Activated naive CD8-positive, alpha-beta T cell treated with anti-CD3 and anti-CD28 coated beads, Interleukin-2, amount 10 ng/mL, durations not matched to agents 7 days and 5 days (primary cell): ENCODE measurements around the gene RHEB. TPM values are rescaled to one million over a fixed set of nuclear protein-coding genes. Genes with fewer than 3 reads are reported as not detected.
"Not testable (repeated sequence)": the region's sequence is repeated elsewhere in the genome, so short reads cannot be mapped to it uniquely, and the experiment has no call there.

ENCODE experiments used
- ATAC-seq: fragments of 150-1000 bp; cut with Tn5 transposase; one replicate; pipeline ENCODE4 v1.10.0; 2021; ENCODE audit warnings: low read depth, moderate library complexity
- POLR2A ChIA-PET: fragments of 350-600 bp; sonication (Branson Sonifier 250); formaldehyde crosslinking; loops from one replicate; lab custom pipeline; 2021; ENCODE audit warnings: antibody characterized with exemption; lab: Charles Lee
- DNase-seq: peaks from one replicate; pipeline ENCODE4 v3.0.0; 2021
- H3K27ac Mint-ChIP-seq: one replicate; pipeline ENCODE4 v1.8.0; 2022; ENCODE audit warnings: mild to moderate bottlenecking, mixed read lengths
- H3K27me3 Mint-ChIP-seq: one replicate; pipeline ENCODE4 v1.8.0; 2022; ENCODE audit warnings: mild to moderate bottlenecking, moderate library complexity, mixed read lengths
- H3K36me3 Mint-ChIP-seq: one replicate; pipeline ENCODE4 v1.8.0; 2021; ENCODE audit warnings: mild to moderate bottlenecking, mixed read lengths
- H3K4me1 Mint-ChIP-seq: one replicate; pipeline ENCODE4 v1.8.0; 2021; ENCODE audit warnings: mixed read lengths
- H3K4me3 Mint-ChIP-seq: one replicate; pipeline ENCODE4 v1.8.0; 2022; ENCODE audit warnings: mild to moderate bottlenecking, moderate library complexity, mixed read lengths
- H3K9me3 Mint-ChIP-seq: one replicate; pipeline ENCODE4 v1.8.0; 2021; ENCODE audit warnings: mixed read lengths
- total RNA-seq, 2 experiments: library from RNA; stranded (reverse); gene quantifications; one replicate each; pipeline ENCODE4 v1.2.3, GENCODE V29; 2021

Gene RHEB
- total RNA-seq, 2 experiments from 2014 or later: 73.0 to 78.9 TPM

DNA sequence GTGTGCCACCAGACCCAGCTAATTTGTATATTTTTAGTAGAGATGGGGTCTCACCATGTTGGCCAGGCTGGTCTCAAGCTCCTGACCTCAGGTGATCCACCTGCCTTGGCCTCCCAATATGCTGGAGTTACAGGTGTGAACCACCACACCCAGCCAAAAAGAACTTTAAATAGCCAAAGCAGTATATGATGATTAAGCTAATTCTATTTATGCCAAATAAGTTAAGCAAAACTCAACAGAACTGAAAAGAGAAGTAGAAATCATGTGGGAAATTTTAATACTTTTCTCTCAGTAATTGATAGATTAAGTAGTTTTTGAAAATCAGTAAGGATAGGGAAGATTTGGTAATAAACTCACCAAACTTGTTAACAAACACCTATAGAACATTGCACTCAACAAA is 24.5 kb upstream of the RHEB start:
- no peak for ATAC-seq
- no peak for DNase-seq
- no peaks in the 10 kb centered on the region for H3K9me3 Mint-ChIP-seq
- H3K27ac Mint-ChIP-seq: no peak overlapping the region
- H3K4me1 Mint-ChIP-seq: peaks cover 4% of the 10 kb centered on the region
- POLR2A ChIA-PET: no interaction called here
- no peak overlapping the region for H3K4me3 Mint-ChIP-seq
- H3K27me3 Mint-ChIP-seq: peaks cover 47% of the 10 kb centered on the region
- H3K36me3 Mint-ChIP-seq: no peaks in the 10 kb centered on the region

DNA sequence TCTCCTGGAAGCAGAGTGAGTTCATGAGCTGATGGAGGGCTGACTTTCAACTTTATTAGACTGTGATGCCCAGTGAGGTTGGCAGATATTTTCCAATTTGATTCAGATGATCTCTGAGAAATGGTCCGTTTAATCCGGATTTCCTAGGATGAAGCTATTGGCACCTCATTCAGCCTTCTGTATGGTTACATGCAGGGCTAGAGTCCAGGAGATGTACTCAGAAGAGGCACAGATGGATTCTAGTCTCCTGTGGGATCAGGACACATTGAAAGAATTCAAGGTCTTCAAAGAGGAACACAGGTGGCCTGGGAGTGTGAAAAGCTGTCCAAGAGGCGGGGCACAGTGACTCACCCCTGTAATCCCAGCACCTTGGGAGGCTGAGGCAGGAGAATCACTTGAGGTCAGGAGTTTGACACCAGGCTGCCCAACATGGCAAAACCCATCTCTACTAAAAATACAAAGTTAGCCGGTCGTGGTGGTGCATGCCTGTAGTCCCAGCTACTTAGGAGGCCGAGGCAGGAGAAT is 23.0 kb upstream of the RHEB start:
- ATAC-seq (no peak), DNase-seq (no peak)
- Mint-ChIP-seq H3K36me3 (no peaks in the 10 kb centered on the region), H3K27ac (no peak overlapping the region), H3K4me3 (no peak overlapping the region), H3K9me3 (no peaks in the 10 kb centered on the region), H3K27me3 (peaks cover 50% of the 10 kb centered on the region), H3K4me1 (peaks cover 6% of the 10 kb centered on the region)
- POLR2A ChIA-PET: interaction anchor here (0.7 kb wide), 1 partner anchor 16 kb away, joined by 4 read pairs; no protein-coding TSS in a partner anchor

DNA sequence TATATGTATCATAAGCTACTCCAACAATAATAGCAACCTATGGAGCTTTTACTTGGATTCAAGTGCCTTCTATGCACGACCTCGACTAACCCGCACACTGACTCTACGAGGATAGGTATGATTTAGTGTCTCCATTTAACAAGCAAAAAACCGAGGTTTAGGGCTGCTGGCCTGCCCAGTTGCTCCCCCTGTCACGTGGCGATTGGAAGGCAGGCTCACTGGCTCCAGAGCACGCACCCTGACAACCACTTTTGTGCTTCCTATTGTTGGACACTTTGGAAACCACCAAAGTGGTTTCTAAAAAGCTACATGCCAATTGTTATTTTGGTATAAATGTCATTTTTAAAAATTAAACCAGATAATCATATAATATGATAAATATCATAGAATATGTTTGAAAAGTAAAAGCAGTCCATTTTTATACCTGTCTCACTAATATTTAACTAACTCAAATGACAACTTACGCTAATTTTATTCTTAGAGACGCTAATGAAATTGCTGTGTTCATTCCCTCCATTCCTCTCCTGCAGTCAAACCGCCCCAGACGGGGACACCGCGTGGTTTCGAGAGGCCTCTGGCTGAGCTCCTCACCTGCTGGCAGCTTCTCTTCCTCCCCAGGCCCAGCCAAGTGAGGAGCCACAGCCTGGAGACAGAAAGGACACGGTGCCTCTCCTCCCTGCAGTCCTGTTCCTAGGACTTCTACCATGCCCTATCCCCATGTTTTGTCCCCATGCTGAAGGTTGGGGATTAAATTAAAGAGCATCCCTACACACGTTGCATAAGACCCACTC is 22.2 kb upstream of the RHEB start:
- Mint-ChIP-seq H3K36me3 (no peaks in the 10 kb centered on the region), H3K27ac (no peak overlapping the region), H3K9me3 (no peaks in the 10 kb centered on the region), H3K27me3 (peaks cover 45% of the 10 kb centered on the region), H3K4me3 (no peak overlapping the region), H3K4me1 (peaks cover 2% of the 10 kb centered on the region)
- ATAC-seq (no peak), DNase-seq (no peak)
- POLR2A ChIA-PET: no interaction called here

DNA sequence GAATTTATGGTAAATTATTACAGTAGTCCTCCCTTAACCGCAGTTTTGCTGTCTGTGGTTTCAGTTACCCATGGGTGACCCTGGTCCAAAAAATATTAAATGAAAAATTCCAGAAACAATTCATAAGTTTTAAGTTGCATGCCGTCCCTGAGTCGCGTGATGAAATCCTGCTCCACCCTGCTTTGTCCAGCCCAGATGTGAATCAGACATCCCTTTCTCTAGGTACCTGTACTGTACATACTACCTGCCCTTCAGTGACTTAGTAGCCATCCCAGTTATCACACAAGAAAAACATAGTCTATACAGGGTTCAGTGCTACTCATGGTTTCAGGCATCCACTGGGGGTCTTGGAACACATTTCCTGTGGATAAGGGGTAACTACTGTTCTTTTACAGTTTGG is 20.5 kb upstream of the RHEB start:
- H3K4me1 Mint-ChIP-seq: peaks cover 2% of the 10 kb centered on the region
- peaks cover 3% of the 10 kb centered on the region for H3K9me3 Mint-ChIP-seq
- no peak overlapping the region for H3K27ac Mint-ChIP-seq
- peaks cover 37% of the 10 kb centered on the region for H3K27me3 Mint-ChIP-seq
- no peak overlapping the region for H3K4me3 Mint-ChIP-seq
- DNase-seq (no peak), ATAC-seq (no peak)
- H3K36me3 Mint-ChIP-seq: no peaks in the 10 kb centered on the region
- POLR2A ChIA-PET: no interaction called here

DNA sequence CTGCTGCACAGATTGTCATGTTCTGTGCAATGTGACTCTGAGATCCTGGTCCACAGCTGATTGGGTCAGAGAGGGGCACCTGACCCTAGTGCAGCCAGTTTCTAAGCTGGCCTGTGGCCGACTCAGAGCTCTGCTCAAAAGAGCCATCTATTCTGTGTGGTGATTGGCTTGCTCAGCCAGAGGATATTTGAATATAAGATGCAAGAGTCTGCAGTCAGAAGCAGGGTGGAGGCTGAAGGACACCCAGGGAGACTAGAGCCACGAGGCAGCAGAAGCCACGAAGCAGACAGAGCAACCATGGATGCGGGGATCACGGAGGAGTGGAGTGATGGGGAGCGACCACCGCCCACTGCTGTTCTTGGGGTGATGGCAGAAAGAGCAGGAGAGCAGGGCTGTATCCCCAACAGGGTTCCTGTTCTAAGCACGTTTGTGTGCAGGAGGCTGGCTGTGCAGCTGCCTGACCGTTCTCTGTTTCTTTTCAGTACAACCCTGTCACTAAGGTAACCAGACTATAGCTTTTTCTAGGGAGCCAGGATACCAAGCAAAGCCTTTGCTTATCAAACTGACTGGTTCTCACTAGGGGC is 19.5 kb upstream of the RHEB start:
- POLR2A ChIA-PET: interaction anchor here (0.6 kb wide), 1 partner anchor 20 kb away, joined by 3 read pairs; the partner anchor contains the start of gene RHEB
- Mint-ChIP-seq H3K4me3 (no peak overlapping the region), H3K36me3 (no peaks in the 10 kb centered on the region), H3K4me1 (peaks cover 2% of the 10 kb centered on the region), H3K27me3 (peaks cover 30% of the 10 kb centered on the region), H3K9me3 (peaks cover 3% of the 10 kb centered on the region), H3K27ac (no peak overlapping the region)
- no peak for DNase-seq
- ATAC-seq: no peak

DNA sequence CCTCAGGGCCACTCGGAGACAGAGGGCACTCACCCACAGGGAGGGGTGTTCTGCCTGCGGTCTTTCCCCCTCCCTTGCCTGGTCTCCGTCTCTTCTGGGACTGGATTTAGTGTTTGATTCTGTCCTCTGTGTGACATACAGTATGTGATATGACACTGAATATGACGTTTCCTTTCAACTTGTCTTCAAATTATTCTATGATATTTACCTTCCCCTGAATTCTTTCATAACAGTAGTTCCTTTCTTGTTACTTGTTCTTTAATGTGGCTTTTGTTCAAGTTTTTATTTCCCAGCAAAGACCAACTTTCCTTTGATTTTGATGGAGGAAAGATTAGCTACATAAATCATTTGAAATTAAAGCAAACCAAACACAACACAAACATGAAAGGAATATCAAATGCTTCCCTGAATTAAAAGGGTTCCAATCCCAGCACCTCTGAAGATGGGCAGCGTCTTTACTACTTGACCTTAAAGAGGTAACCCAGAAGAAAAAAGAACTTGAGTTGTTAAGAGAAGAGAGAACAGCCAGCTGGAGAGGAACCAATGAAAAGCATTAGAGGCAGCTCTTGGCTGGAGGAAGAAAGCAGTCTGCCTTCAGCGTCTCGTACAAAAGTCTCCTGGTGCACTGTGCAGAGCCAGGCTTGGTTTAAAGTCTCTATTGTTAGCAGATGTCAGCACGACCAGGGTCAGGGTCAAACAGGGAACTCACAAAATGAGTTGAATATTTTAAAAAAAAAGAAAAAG is 18.3 kb upstream of the RHEB start:
- POLR2A ChIA-PET: no interaction called here
- peaks cover 2% of the 10 kb centered on the region for H3K4me1 Mint-ChIP-seq
- no peak for ATAC-seq
- no peak overlapping the region for H3K27ac Mint-ChIP-seq
- peaks cover 23% of the 10 kb centered on the region for H3K27me3 Mint-ChIP-seq
- no peaks in the 10 kb centered on the region for H3K36me3 Mint-ChIP-seq
- H3K4me3 Mint-ChIP-seq: no peak overlapping the region
- no peak for DNase-seq
- H3K9me3 Mint-ChIP-seq: peaks cover 5% of the 10 kb centered on the region

DNA sequence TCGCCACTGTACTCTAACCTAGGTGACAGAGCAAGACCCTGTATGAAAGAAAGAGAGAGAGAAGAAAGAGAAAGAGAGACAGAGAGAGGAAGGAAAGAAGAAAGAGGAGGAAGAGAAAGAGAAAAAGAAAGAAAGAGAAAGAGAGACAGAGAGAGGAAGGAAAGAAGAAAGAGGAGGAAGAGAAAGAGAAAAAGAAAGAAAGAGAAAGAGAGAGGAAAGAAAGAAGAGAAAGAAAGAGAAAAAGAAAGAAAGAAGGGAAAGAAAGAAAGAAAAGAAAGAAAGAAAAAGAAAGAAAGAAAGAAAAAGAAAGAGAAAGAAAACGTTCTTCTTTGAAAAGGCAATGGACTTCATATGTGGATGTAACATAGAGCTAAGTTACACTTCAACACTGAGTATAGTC is 16.5 kb upstream of the RHEB start:
- H3K4me1 Mint-ChIP-seq, H3K36me3 Mint-ChIP-seq, ATAC-seq, POLR2A ChIA-PET, DNase-seq, H3K27ac Mint-ChIP-seq, H3K4me3 Mint-ChIP-seq: not testable (repeated sequence)
- peaks cover 21% of the 10 kb centered on the region for H3K27me3 Mint-ChIP-seq
- peaks cover 12% of the 10 kb centered on the region for H3K9me3 Mint-ChIP-seq

DNA sequence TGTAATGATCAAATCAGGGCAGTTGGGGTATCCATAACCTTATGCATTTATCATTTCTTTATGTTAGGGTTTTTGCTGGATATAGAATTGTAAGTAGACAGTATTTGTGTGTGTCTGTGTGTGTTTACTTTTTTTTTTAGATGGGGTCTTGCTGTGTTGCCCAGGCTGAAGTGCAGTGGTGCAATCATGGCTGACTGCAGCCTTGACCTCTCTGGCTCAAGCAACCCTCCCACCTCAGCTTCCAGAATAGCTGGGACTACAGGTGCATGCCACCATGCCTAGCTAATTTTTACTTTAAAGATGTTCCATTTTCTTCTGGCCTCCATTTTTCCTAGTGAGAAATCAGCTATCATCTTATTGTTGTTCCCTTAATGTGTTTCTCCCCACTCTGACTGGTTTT is 10.1 kb upstream of the RHEB start:
- ATAC-seq (no peak), DNase-seq (no peak)
- Mint-ChIP-seq H3K4me3 (no peak overlapping the region), H3K9me3 (peaks cover 21% of the 10 kb centered on the region), H3K36me3 (peaks cover 2% of the 10 kb centered on the region), H3K27me3 (peaks cover 7% of the 10 kb centered on the region), H3K27ac (no peak overlapping the region), H3K4me1 (no peaks in the 10 kb centered on the region)
- POLR2A ChIA-PET: no interaction called here

DNA sequence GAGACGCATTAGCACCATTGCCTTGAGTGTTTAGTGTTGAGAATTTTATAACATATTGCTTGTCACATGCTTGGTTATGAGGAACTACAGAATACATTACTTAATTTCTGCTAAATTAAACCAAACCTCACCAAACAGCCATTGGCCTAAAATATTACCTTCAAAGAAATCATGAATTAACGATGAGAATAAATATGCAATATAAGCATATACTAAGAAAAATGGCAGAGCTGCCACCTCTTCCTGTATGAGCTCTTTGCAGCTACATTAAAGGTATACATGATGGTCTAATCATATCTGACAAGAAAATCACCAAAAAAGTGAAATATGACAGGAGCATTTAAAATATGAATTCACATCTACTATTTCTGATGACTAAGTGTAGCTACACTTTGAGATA is 5.2 kb upstream of the RHEB start:
- H3K4me1 Mint-ChIP-seq: peaks cover 4% of the 10 kb centered on the region
- H3K9me3 Mint-ChIP-seq: peaks cover 1% of the 10 kb centered on the region
- no peaks in the 10 kb centered on the region for H3K36me3 Mint-ChIP-seq
- no peak for ATAC-seq
- H3K4me3 Mint-ChIP-seq: no peak overlapping the region
- POLR2A ChIA-PET: no interaction called here
- peaks cover 4% of the 10 kb centered on the region for H3K27me3 Mint-ChIP-seq
- DNase-seq: no peak
- no peak overlapping the region for H3K27ac Mint-ChIP-seq

DNA sequence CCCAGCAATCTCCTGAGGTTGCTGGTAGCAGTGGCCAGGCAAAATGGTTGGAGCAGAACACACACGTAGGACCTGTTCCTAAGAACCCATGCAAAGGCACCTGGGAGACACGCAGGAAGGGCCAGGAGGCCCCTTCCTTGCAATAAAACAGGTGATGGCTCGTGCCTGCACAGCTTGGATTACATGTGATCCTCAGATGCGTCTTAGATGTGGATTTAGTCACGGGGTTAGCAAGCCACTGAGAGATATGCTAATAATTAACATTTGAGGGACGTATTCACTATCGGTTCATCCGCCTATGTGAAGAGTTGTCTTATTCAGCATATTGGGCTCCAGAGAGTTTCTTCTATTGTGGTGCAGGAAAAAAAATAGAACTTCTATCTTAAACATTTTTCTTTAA is 4.6 kb upstream of the RHEB start:
- POLR2A ChIA-PET: no interaction called here
- Mint-ChIP-seq H3K27me3 (peaks cover 4% of the 10 kb centered on the region), H3K4me3 (no peak overlapping the region), H3K36me3 (no peaks in the 10 kb centered on the region), H3K4me1 (peaks cover 4% of the 10 kb centered on the region), H3K27ac (no peak overlapping the region), H3K9me3 (peaks cover 1% of the 10 kb centered on the region)
- ATAC-seq: no peak
- DNase-seq: no peak

DNA sequence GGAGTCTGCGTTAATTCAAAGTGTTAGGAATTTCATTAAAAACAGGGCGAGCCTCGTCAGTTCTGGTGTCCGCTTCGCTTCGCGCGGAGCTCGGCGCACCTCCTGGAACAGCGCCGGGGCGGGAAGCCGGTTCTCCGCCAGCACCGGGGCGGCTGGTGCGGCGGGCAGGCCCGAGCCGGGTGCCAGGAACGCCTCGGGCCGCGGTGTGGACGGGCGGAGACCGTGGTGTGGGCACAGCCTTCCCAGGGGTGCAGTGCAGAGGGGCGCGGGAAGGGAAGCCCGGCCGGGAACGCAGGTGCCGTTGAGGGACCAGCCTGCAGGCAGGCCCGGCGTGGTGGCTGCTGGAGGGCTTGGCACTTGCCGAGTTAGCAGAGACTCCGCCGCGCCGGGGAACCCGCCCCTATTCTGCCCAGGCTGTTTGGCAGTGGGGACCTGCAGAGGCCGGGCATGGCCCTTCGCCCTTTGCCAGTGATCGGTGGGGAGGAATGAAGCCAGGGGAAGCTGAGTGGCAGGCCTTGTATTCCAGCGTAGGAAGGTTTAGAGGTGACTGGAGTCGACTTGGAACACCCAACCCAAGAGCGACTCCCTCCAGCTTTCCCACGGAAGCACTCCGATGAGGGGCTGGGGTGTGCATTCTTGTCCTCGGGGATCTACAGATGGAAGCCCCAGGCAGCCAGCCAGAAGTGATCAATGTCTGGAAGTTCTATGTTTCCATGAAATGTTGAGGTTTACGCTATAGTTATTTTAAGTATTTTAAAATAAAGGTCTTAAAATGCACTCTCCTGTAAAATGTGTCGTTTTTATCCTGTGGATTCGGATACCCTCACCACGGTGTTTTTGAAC is 945 bp upstream of the RHEB start:
- Mint-ChIP-seq H3K4me1 (peaks cover 26% of the 10 kb centered on the region), H3K27ac (peak overlapping the region; percentile 98), H3K27me3 (peaks cover 4% of the 10 kb centered on the region), H3K36me3 (peaks cover 5% of the 10 kb centered on the region), H3K9me3 (no peaks in the 10 kb centered on the region), H3K4me3 (peak overlapping the region; percentile 90)
- peak; percentile 3 for ATAC-seq
- POLR2A ChIA-PET: interaction anchor here (0.6 to 4.2 kb wide), 8 partner anchors 13 to 939 kb away, joined by 3 to 31 read pairs (median 3); no protein-coding TSS in a partner anchor
- DNase-seq: peak; percentile 70

DNA sequence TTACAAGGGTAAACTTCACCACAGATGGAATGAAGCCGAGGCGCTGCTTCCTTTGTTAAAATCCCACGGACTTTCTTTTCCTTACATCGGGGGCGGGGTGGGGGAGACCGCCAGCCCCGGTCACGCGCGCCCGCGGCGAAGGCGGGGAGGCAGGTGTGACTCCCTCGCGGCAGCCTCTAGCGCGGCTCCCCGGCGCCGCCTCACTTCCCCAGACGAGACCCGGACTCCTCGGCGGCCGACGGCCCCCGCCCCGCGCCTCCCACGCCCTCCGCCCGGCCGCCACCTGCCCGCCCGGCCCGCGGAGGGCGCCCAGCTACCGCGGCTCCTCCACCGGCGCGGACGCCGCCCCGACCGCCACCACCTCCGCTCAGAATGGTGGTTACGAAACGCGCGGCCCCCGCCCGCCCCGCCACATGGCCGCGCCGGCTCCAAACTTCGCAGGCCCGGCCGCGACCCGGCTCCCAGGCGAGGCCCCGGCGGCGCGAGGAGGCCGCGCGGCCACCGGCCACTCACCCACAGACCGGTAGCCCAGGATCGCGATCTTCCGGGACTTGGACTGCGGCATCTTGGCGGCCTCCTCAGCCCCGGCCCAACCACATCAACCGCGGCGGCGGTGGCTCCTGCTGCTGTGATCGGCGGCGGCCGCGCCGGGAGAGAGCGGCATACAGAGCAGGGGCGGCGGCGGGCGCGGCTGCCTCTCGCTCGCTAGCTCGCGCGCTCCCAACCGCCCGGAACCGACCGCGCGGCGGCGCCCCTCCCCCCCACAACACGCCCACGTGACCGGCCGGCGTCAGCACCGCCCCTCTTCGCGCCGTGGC is 539 bp downstream of the RHEB start:
- POLR2A ChIA-PET: interaction anchor here (0.8 to 4.2 kb wide), 6 partner anchors 11 to 249 kb away, joined by 3 to 31 read pairs (median 3); no protein-coding TSS in a partner anchor
- Mint-ChIP-seq H3K27ac (peak overlapping the region; percentile 98), H3K4me3 (peak overlapping the region; percentile 98), H3K4me1 (peaks cover 38% of the 10 kb centered on the region)
- H3K27me3 Mint-ChIP-seq, H3K9me3 Mint-ChIP-seq, H3K36me3 Mint-ChIP-seq: not testable (repeated sequence)
- DNase-seq (peak; percentile 78), ATAC-seq (peak; percentile 61)
